Measurements from ENCODE around the gene CHRNB1.
A peak's percentile ranks its signal among the peaks of the same experiment; 100 is the strongest.

CHRNB1 gene

DNA sequence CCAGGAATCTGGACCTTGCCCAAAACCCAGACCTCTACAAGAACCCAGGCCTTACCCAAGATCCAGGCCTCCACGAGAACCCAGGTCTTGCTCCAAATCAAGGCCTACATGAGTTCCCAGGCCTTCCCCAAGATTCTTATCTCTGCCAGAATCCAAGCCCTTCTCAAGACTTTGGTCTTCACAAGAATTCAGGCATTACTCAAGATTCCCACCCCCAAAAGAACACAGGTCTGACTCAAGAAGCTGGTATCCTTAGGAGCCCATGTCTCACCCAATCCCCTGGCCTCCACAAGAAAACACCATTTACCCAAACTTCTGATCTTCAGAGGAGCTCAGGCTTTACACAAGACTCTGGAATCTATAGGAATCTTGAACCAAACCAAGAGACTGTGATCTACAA is 13.6 kb upstream of the CHRNB1 start:
- Mint-ChIP-seq H3K4me1 (peaks cover 8% of the 10 kb centered on the region), H3K36me3 (ENCODE audit: low read depth) (no peaks in the 10 kb centered on the region), H3K27me3 (ENCODE audit: low read depth) (peaks cover 15% of the 10 kb centered on the region), H3K27ac (no peak overlapping the region), H3K4me3 (no peak overlapping the region), H3K9me3 (no peaks in the 10 kb centered on the region)
- no peak for TF ChIP-seq CTCF (IDR thresholded peaks at IDR 0.05; ENCODE audit: unreplicated experiment in 3 of 3)

DNA sequence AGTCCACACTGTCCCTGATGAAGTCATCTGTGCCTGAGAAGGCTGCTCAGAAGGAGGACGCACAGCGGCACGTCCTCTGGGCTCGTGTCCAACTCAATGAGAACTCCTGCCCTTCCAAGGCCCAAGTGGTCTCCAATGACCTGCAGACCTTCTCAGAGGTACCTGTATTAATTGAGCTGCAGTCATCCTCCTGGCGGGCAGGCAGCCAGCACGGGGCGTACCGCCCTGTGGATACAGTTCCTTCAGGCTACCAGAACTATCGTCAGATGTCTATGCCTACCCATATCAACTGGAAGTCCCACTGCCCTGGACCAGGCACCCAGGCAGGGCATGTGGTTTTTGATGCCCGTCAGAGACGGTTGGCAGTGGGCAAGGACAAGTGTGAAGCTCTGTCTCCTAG is 12.6 kb upstream of the CHRNB1 start:
- no peak for TF ChIP-seq CTCF (IDR thresholded peaks at IDR 0.05; ENCODE audit: unreplicated experiment in 3 of 3)
- Mint-ChIP-seq H3K4me1 (peaks cover 8% of the 10 kb centered on the region), H3K9me3 (no peaks in the 10 kb centered on the region), H3K4me3 (no peak overlapping the region), H3K36me3 (ENCODE audit: low read depth) (no peaks in the 10 kb centered on the region), H3K27me3 (ENCODE audit: low read depth) (peaks cover 22% of the 10 kb centered on the region), H3K27ac (no peak overlapping the region)

DNA sequence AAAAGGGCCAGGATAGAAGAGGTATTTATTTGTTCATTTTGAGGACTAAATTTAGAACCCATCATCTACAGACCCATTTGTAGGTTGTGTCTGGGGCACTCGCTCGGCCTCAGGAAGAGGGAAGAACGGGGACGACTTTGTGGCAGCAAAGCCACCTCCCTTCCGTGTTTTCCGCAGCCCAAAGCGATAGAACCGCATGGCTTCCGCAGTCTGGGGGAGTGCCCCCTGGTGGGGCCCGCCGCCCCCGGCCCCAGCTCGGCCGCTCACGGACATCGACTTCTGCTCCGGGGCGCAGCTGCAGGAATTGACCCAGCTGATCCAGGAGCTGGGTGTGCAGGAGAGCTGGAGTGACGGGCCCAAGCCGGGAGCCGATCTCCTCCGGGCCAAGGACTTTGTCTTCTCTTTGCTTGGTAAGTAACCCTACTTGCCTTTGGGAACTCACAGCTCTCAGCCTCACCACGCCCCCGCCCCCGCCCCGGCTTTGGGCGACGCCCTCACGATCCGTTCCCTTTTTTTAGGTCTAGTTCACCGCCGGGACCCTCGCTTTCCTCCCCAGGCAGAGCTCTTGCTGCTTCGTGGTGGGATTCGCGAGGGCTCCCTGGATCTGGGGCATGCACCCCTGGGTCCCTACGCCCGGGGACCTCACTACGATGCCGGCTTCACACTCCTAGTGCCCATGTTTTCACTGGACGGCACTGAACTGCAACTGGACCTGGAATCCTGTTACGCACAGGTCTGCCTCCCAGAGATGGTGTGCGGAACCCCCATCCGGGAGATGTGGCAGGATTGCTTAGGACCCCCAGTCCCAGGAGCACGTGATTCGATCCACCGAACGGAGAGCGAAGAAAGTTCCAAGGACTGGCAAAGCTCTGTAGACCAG is 8.9 kb upstream of the CHRNB1 start:
- Mint-ChIP-seq H3K27me3 (ENCODE audit: low read depth) (peaks cover 22% of the 10 kb centered on the region), H3K27ac (peak overlapping the region; percentile 78 to 91 (median 88)), H3K9me3 (no peaks in the 10 kb centered on the region), H3K4me3 (peak overlapping the region; percentile 87 to 92 (median 91)), H3K36me3 (ENCODE audit: low read depth) (no peaks in the 10 kb centered on the region), H3K4me1 (peaks cover 33% of the 10 kb centered on the region)
- TF ChIP-seq CTCF (IDR thresholded peaks at IDR 0.05; ENCODE audit: unreplicated experiment in 3 of 3), result peak in 1 of 3 experiments; percentile 12

- Mint-ChIP-seq H3K4me1 (peaks cover 42% of the 10 kb centered on the region), H3K9me3 (no peaks in the 10 kb centered on the region), H3K27me3 (ENCODE audit: low read depth) (peaks cover 22% of the 10 kb centered on the region), H3K4me3 (peak overlapping the region; percentile 87 to 92 (median 91)), H3K36me3 (ENCODE audit: low read depth) (no peaks in the 10 kb centered on the region), H3K27ac (peak overlapping the region in 2 of 3 experiments; percentile 53 to 85)
- TF ChIP-seq CTCF (IDR thresholded peaks at IDR 0.05; ENCODE audit: unreplicated experiment in 3 of 3), result peak; percentile 70 to 91 (median 72)
Observed at GRCh38 chr17:7436556-7437368, 8.1 kb upstream of the CHRNB1 start.

DNA sequence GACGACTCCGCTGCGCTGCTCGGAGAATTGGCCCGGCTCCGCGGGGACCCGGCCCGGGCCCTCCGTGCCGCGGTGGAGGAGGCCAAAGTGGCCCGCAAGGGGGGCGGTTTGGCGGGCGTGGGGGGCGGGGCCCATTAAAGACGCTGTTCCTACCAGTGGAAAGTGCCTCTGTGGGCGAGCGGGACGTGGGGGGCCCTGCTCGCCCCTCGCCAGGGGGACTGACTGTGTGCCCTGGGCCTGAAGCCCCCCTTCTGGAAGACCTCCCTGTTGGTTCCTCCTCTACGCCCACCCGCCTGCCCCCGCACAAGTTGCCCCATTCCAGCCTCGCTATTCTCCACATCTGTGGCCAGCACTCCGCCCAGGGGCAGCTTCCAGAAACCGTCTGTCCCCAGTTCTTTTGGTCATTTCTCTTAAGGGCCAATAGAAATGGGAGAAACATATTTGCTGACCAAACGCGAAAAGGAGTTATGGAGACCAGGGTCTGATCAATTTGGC is 7.4 kb upstream of the CHRNB1 start:
- Mint-ChIP-seq H3K4me1 (peaks cover 48% of the 10 kb centered on the region), H3K27ac (peak overlapping the region; percentile 89 to 97 (median 90)), H3K4me3 (peak overlapping the region; percentile 87 to 92 (median 91)), H3K27me3 (ENCODE audit: low read depth) (peaks cover 22% of the 10 kb centered on the region), H3K9me3 (no peaks in the 10 kb centered on the region), H3K36me3 (ENCODE audit: low read depth) (no peaks in the 10 kb centered on the region)
- TF ChIP-seq CTCF (IDR thresholded peaks at IDR 0.05; ENCODE audit: unreplicated experiment in 3 of 3), result no peak

All from nephron (organoid).